ENCODE measurements around the gene NRIP1. TPM values are rescaled to one million over a fixed set of nuclear protein-coding genes. Genes with fewer than 3 reads are reported as not detected.

NRIP1 gene
- total and polyA plus RNA-seq, 9 of the 15 experiments (the other 6 are each of a cell fraction or from before 2014, with no cell fraction given), result 4.3 to 42.8 (median 19.6) TPM

DNA sequence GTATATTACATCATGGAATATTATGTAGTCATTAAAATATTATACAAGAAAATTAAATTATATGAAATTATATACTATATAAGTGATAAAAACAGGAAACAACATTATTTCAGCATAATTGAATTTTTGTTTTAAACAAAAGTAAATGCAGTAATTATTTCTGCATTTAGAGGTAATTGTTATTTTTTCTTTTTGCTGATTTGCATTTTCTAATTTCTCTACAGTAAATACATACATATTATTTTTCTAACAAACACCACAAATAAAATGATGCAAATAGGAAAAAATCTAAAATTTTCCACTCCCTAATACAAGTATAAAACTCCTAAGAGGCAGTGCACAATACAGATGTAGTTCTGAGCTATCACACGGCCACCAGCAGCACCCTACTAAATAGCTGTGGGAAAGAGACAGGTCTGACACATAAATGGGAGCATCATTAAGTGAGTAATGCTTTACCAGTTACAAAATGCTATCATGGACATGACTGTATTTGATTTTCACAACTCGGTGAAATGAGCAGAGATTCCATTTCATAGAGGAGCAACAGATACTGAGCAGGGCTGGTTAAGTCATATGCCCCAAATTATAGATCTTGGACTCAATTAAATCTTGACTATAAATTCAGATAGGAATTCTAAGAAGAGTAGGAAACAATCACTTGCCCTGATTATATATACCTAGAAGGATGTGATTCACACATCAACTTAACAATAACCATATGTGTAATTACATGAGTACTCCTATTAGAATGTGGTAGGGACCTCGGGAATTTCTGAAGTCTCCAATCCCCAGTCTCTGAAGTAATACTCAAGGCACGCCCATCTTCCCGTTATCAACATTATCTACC lies 49.0 kb downstream of the NRIP1 start (continued):
- TF ChIP-seq BCL6 (CRISPR knock-in tag; IDR thresholded peaks at IDR 0.05) (no peak), BCOR (IDR thresholded peaks at IDR 0.05) (no peak)
- TF ChIP-seq, protein P1, sequence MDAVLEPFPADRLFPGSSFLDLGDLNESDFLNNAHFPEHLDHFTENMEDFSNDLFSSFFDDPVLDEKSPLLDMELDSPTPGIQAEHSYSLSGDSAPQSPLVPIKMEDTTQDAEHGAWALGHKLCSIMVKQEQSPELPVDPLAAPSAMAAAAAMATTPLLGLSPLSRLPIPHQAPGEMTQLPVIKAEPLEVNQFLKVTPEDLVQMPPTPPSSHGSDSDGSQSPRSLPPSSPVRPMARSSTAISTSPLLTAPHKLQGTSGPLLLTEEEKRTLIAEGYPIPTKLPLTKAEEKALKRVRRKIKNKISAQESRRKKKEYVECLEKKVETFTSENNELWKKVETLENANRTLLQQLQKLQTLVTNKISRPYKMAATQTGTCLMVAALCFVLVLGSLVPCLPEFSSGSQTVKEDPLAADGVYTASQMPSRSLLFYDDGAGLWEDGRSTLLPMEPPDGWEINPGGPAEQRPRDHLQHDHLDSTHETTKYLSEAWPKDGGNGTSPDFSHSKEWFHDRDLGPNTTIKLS (IDR thresholded peaks at IDR 0.05; ENCODE audit: borderline replicate concordance, low read depth), result no peak

DNA sequence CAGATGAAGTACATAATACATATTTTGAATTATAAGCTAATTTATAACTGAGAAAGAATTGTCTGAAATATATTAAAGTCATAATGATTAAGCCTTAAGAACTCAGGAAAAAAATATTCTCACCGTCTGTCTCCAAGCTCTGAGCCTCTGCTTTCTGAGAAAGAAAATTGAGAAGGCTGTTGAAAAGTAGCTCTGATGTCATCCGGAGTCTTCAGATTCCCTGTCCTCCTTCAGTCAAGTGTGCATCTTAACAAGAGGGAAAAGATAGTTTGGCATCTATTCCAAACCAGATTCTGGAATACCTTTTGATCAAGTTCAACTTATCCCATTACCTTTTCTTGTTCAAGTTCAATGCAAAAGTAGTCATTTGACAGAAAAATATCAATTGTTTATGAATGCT lies 50.6 kb downstream of the NRIP1 start:
- peaks cover 59% of the 10 kb centered on the region for H3K79me2 ChIP-seq (ENCODE audit: control insufficient read depth, insufficient read depth, low read length)
- H3K36me3 ChIP-seq (ENCODE audit: control insufficient read depth, insufficient read depth, low read length), result peaks cover 16% of the 10 kb centered on the region
- BruUV-seq (replicated peaks), result no TSS peak
- no peak overlapping the region for H2AFZ ChIP-seq (ENCODE audit: low read depth, low read length)
- no peaks in the 10 kb centered on the region for H3K27me3 ChIP-seq (ENCODE audit: control insufficient read depth in 2 of 2, insufficient read depth in 2 of 2, low read length in 2 of 2)
- CTCF ChIA-PET (ENCODE audit: low intra/inter-chr PET ratio), result no interaction called here
- in situ Hi-C loops (cut with MboI), result no loop called here
- no peak overlapping the region for H3K9ac ChIP-seq (ENCODE audit: insufficient read depth in 1 of 2, low read depth in 2 of 2, low read length in 2 of 2)
- no peak overlapping the region for H3K4me2 ChIP-seq (ENCODE audit: insufficient read depth, low read length)
- TF ChIP-seq, protein P2, sequence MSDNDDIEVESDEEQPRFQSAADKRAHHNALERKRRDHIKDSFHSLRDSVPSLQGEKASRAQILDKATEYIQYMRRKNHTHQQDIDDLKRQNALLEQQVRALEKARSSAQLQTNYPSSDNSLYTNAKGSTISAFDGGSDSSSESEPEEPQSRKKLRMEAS (CRISPR knock-in tag; IDR thresholded peaks at IDR 0.05), result no peak
- TF ChIP-seq ZC3H11A (IDR thresholded peaks at IDR 0.05; ENCODE audit: low read depth, low read length) (no peak), NELFE (IDR thresholded peaks at IDR 0.05; ENCODE audit: insufficient read depth, insufficient read length) (no peak)
- TF ChIP-seq, protein P3, sequence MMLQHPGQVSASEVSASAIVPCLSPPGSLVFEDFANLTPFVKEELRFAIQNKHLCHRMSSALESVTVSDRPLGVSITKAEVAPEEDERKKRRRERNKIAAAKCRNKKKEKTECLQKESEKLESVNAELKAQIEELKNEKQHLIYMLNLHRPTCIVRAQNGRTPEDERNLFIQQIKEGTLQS (IDR thresholded peaks at IDR 0.05), result no peak
- TF ChIP-seq, protein P3 (CRISPR knock-in tag; conservative IDR thresholded peaks at IDR 0.05), result no peak
- TF ChIP-seq, protein P4, sequence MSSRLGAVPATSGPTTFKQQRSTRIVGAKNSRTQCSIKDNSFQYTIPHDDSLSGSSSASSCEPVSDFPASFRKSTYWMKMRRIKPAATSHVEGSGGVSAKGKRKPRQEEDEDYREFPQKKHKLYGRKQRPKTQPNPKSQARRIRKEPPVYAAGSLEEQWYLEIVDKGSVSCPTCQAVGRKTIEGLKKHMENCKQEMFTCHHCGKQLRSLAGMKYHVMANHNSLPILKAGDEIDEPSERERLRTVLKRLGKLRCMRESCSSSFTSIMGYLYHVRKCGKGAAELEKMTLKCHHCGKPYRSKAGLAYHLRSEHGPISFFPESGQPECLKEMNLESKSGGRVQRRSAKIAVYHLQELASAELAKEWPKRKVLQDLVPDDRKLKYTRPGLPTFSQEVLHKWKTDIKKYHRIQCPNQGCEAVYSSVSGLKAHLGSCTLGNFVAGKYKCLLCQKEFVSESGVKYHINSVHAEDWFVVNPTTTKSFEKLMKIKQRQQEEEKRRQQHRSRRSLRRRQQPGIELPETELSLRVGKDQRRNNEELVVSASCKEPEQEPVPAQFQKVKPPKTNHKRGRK (tag; IDR thresholded peaks at IDR 0.05), result no peak
- H3K9me1 ChIP-seq (ENCODE audit: control insufficient read depth, insufficient read depth, low read length), result no peaks in the 10 kb centered on the region
- ATAC-seq, result no peak
- FAIRE-seq, result no peak
- 69% methylated on average over 2 of the region's 2 CpGs for WGBS (ENCODE audit: insufficient coverage, low coverage, missing lambda C conversion rate)
- no peaks in the 10 kb centered on the region for H4K20me1 ChIP-seq (replicated peaks; ENCODE audit: control insufficient read depth, insufficient read depth, low read length)
- H3K4me1 ChIP-seq (replicated peaks in 1 of 2; ENCODE audit: control insufficient read depth in 2 of 2, insufficient read depth in 2 of 2, low read length in 2 of 2), result peaks cover 0 to 4% of the 10 kb centered on the region in 2 experiments; a peak in 1 of 5 replicates
- no peak for DNase-seq (ENCODE audit: extremely low read depth in 1 of 4, low spot score in 3 of 4)
- H3K4me3 ChIP-seq, result no peak overlapping the region
- intact Hi-C loops (cut with micrococcal nuclease), result no loop called here
- POLR2A ChIA-PET, result interaction anchor here (1.0 to 1.1 kb wide), 2 partner anchors 11 to 28 kb away, joined by 3 to 4 read pairs; no protein-coding TSS in a partner anchor
- no peaks in the 10 kb centered on the region for H3K9me3 ChIP-seq (replicated peaks; ENCODE audit: control insufficient read depth, insufficient read depth, low read depth, low read length)
- H3K27ac ChIP-seq (ENCODE audit: extremely low read depth, low read depth, low read length), result no peak overlapping the region

All from K562 (cell line).